Hematopoietic multipotent progenitor cell (in vitro differentiated cells): ENCODE measurements around the gene ORC3. TPM values are rescaled to one million over a fixed set of nuclear protein-coding genes. Genes with fewer than 3 reads are reported as not detected.

ENCODE experiments used
- total RNA-seq: library from RNA; depleted of rRNA; stranded (reverse); fragments of >200 nt; gene quantifications from one replicate; pipeline ENCODE4 v1.2.3, GENCODE V29; 2012

Gene ORC3
- total RNA-seq, 1 donor: 7.8 TPM

Other genes with a start within 250 kb of the ORC3 start
- gene C6orf163, start 245.3 kb upstream of the ORC3 start, total RNA-seq: 0.81 TPM
- gene CFAP206, start 182.2 kb upstream of the ORC3 start, total RNA-seq: under 0.01 TPM
- gene SLC35A1, start 117.2 kb upstream of the ORC3 start, total RNA-seq: 10.5 TPM
- 7.0 TPM for gene RARS2, start 148 bp upstream of the ORC3 start, total RNA-seq
- 27.2 TPM for gene AKIRIN2, start 112.1 kb downstream of the ORC3 start, total RNA-seq